Loucy (cell line): ENCODE results near the gene USP50.

Experiments
- H2AFZ ChIP-seq: fragments of 200-600 bp; sonication (generic); 2 replicates; pipeline ENCODE4 v1.6.0; 2016; ENCODE audit warnings: antibody characterized with exemption, mild to moderate bottlenecking, low read length, moderate library complexity
- H3F3A ChIP-seq: fragments of 200-600 bp; 2 replicates; pipeline ENCODE4 v1.6.0; 2016; ENCODE audit warnings: antibody characterized with exemption, low read depth, mild to moderate bottlenecking
- H3K27me3 ChIP-seq: fragments of 200-600 bp; sonication (generic); 2 replicates; pipeline ENCODE4 v1.6.1; 2014; ENCODE audit warnings: low read length, mild to moderate bottlenecking; ENCODE audit not compliant: insufficient read depth, poor library complexity, severe bottlenecking
- H3K36me3 ChIP-seq: fragments of 200-600 bp; sonication (generic); 2 replicates; pipeline ENCODE4 v1.6.1; 2016; ENCODE audit warnings: low read length; ENCODE audit not compliant: insufficient read depth
- H3K4me1 ChIP-seq: fragments of 200-600 bp; sonication (generic); 2 replicates; pipeline ENCODE4 v1.5.1; 2014; ENCODE audit warnings: low read length, mild to moderate bottlenecking; ENCODE audit not compliant: insufficient read depth, poor library complexity, severe bottlenecking
- H3K4me2 ChIP-seq: fragments of 200-600 bp; sonication (generic); 2 replicates; pipeline ENCODE4 v1.6.0; 2014; ENCODE audit warnings: antibody characterized with exemption, low read length, low read depth, mild to moderate bottlenecking; ENCODE audit not compliant: poor library complexity, severe bottlenecking
- H3K4me3 ChIP-seq: fragments of 200-600 bp; sonication (generic); 2 replicates; pipeline ENCODE4 v1.5.1; 2014; ENCODE audit warnings: low read length, mild to moderate bottlenecking, mixed read lengths; ENCODE audit not compliant: poor library complexity, severe bottlenecking
- H3K79me2 ChIP-seq: fragments of 200-600 bp; sonication (generic); 2 replicates; pipeline ENCODE4 v1.6.1; 2014; ENCODE audit warnings: low read length; ENCODE audit not compliant: insufficient read depth
- H3K9ac ChIP-seq: fragments of 200-600 bp; sonication (generic); 2 replicates; pipeline ENCODE4 v1.6.0; 2014; ENCODE audit warnings: mild to moderate bottlenecking, low read depth, low read length, moderate library complexity; ENCODE audit not compliant: poor library complexity, severe bottlenecking
- H3K9me2 ChIP-seq: fragments of 200-600 bp; sonication (generic); replicated peaks from 2 replicates; pipeline ENCODE4 v1.6.1; 2016; ENCODE audit warnings: low read depth, low read length, mixed read lengths
- H3K9me3 ChIP-seq: fragments of 200-600 bp; sonication (generic); 2 replicates; pipeline ENCODE4 v1.6.1; 2014; ENCODE audit warnings: mild to moderate bottlenecking, antibody characterized with exemption, low read length, low read depth; ENCODE audit not compliant: insufficient read depth
- H4K20me1 ChIP-seq: fragments of 200-600 bp; sonication (generic); 2 replicates; pipeline ENCODE4 v1.6.0; 2014; ENCODE audit warnings: antibody characterized with exemption, low read length, mild to moderate bottlenecking; ENCODE audit not compliant: insufficient read depth, poor library complexity, severe bottlenecking
- EZH2phosphoT487 ChIP-seq: fragments of 200-600 bp; IDR thresholded peaks from 2 replicates; pipeline ENCODE4 v1.6.1; 2018; ENCODE audit warnings: antibody characterized with exemption, mild to moderate bottlenecking, moderate library complexity, borderline replicate concordance
- TF ChIP-seq, protein P1 (sequence below): fragments of 200-600 bp; sonication (generic); conservative IDR thresholded peaks from 2 replicates; pipeline ENCODE4 v1.5.1; 2014; ENCODE audit warnings: mild to moderate bottlenecking, antibody characterized with exemption, low read length

The USP50 gene

DNA sequence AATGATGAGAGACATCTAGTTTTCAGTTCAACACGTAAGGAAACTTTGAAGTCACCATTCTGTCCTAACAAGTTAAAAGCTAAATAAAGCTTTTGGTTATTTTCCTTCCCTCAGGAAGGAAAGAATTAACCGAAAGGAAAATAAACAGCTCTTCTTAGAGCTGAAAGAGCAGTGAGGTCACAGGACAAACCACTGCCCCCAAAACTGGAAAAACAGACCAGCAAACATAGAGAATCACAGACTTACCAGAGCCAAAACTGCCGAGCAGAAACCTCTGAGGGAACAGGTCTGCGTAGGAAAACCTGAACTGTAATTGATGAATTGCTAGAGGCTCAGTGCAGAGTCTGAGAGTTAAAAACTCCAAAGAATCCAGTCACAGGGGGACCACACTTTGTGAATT lies 14.7 kb downstream of the USP50 start:
- Histone ChIP-seq H3K36me3 (no peaks in the 10 kb centered on the region), H3K79me2 (no peaks in the 10 kb centered on the region), H3K4me2 (no peak overlapping the region), H4K20me1 (no peaks in the 10 kb centered on the region), H3K9me3 (no peaks in the 10 kb centered on the region), H3K9me2 (no peaks in the 10 kb centered on the region), H3K9ac (no peak overlapping the region), H3K4me1 (peaks cover 8% of the 10 kb centered on the region), H3K4me3 (no peak overlapping the region), H3F3A (no peaks in the 10 kb centered on the region), H3K27me3 (no peaks in the 10 kb centered on the region), H2AFZ (peak overlapping the region; percentile 49; the same call in 1 of the 2 replicates)
- TF ChIP-seq, protein P1, sequence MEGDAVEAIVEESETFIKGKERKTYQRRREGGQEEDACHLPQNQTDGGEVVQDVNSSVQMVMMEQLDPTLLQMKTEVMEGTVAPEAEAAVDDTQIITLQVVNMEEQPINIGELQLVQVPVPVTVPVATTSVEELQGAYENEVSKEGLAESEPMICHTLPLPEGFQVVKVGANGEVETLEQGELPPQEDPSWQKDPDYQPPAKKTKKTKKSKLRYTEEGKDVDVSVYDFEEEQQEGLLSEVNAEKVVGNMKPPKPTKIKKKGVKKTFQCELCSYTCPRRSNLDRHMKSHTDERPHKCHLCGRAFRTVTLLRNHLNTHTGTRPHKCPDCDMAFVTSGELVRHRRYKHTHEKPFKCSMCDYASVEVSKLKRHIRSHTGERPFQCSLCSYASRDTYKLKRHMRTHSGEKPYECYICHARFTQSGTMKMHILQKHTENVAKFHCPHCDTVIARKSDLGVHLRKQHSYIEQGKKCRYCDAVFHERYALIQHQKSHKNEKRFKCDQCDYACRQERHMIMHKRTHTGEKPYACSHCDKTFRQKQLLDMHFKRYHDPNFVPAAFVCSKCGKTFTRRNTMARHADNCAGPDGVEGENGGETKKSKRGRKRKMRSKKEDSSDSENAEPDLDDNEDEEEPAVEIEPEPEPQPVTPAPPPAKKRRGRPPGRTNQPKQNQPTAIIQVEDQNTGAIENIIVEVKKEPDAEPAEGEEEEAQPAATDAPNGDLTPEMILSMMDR, result no peak
- no peak for TF ChIP-seq EZH2phosphoT487

DNA sequence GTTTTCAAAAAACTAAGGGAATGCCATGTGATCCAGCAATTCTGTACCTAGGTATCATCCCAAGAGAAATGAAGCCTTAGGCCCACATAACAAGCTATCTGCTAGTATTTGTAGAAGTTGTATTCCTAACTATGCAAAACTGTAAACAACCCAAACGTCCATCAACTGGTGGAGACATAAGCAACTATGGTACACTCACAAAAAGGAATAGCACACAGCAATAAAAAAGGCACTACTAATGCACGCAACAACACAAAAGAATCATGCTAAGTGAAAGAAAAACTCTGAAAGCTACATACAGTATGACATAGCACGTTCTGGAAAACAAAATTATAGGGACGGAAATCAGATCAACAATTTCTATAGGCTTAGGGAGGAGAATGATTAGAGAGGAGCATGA lies 15.3 kb downstream of the USP50 start:
- H3K9me2 ChIP-seq, result no peaks in the 10 kb centered on the region
- H4K20me1 ChIP-seq, result no peaks in the 10 kb centered on the region
- no peaks in the 10 kb centered on the region for H3K36me3 ChIP-seq

DNA sequence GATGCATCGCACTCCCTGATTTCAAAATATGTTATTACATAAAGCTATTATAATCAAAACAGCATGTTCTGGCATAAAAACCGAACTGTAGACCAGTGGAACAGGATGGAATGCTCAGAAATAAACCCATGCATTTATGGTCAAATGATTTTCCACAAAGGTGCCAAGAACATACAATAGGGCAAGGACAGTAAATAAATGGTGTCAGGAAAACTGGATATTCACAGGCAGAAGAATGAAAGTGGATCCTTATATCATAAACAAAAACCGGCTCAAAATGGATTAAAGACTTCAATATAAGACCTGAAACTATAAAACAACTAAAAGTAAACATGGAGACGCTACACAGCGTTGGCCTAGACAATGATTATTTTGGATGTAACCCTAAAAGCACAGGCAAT lies 22.6 kb downstream of the USP50 start:
- H3K79me2 ChIP-seq, result no peaks in the 10 kb centered on the region
- H3K9ac ChIP-seq, result no peak overlapping the region
- H3K4me2 ChIP-seq, result no peak overlapping the region
- no peaks in the 10 kb centered on the region for H3K4me1 ChIP-seq
- H4K20me1 ChIP-seq, result no peaks in the 10 kb centered on the region
- TF ChIP-seq, protein P1, result no peak
- TF ChIP-seq EZH2phosphoT487, result no peak
- H3K36me3 ChIP-seq, result no peaks in the 10 kb centered on the region
- no peaks in the 10 kb centered on the region for H3K9me2 ChIP-seq
- no peaks in the 10 kb centered on the region for H3F3A ChIP-seq
- H3K9me3 ChIP-seq, result no peaks in the 10 kb centered on the region
- no peak overlapping the region for H2AFZ ChIP-seq
- no peak overlapping the region for H3K4me3 ChIP-seq
- no peaks in the 10 kb centered on the region for H3K27me3 ChIP-seq

More for the DNA sequence above, 15.3 kb downstream of the USP50 start:
- no peak for TF ChIP-seq EZH2phosphoT487
- TF ChIP-seq, protein P1, result no peak
- no peaks in the 10 kb centered on the region for H3K79me2 ChIP-seq
- no peak overlapping the region for H2AFZ ChIP-seq
- no peak overlapping the region for H3K4me2 ChIP-seq
- peaks cover 8% of the 10 kb centered on the region for H3K4me1 ChIP-seq
- H3K27me3 ChIP-seq, result no peaks in the 10 kb centered on the region
- no peaks in the 10 kb centered on the region for H3K9me3 ChIP-seq
- H3F3A ChIP-seq, result no peaks in the 10 kb centered on the region
- H3K9ac ChIP-seq, result no peak overlapping the region
- H3K4me3 ChIP-seq, result no peak overlapping the region
